Osteocyte (in vitro differentiated cells): ENCODE data around the gene SVEP1. TPM values are rescaled to one million over a fixed set of nuclear protein-coding genes. Genes with fewer than 3 reads are reported as not detected.

ENCODE experiments used
- DNase-seq: peaks from one replicate; pipeline ENCODE4 v3.0.0; 2021; ENCODE audit warnings: mixed read lengths; ENCODE audit not compliant: unreplicated experiment; ENCODE audit errors: extremely low spot score
- H3K27ac Mint-ChIP-seq: one replicate; pipeline ENCODE4 v1.8.0; 2021; ENCODE audit warnings: mild to moderate bottlenecking, mixed read lengths; ENCODE audit not compliant: unreplicated experiment
- H3K27me3 Mint-ChIP-seq: one replicate; pipeline ENCODE4 v1.8.0; 2021; ENCODE audit warnings: mixed read lengths; ENCODE audit not compliant: unreplicated experiment
- H3K36me3 Mint-ChIP-seq: one replicate; pipeline ENCODE4 v1.8.0; 2021; ENCODE audit warnings: mixed read lengths; ENCODE audit not compliant: unreplicated experiment
- H3K4me1 Mint-ChIP-seq: one replicate; pipeline ENCODE4 v1.8.0; 2021; ENCODE audit warnings: mixed read lengths; ENCODE audit not compliant: unreplicated experiment
- H3K4me3 Mint-ChIP-seq: one replicate; pipeline ENCODE4 v1.8.0; 2021; ENCODE audit warnings: mild to moderate bottlenecking, moderate library complexity, mixed read lengths; ENCODE audit not compliant: unreplicated experiment
- H3K9me3 Mint-ChIP-seq: one replicate; pipeline ENCODE4 v1.8.0; 2021; ENCODE audit warnings: mixed read lengths; ENCODE audit not compliant: unreplicated experiment
- CTCF ChIP-seq: fragments of 200-600 bp; sonication (generic); IDR thresholded peaks from 2 replicates; pipeline ENCODE4 v1.5.0; 2021; ENCODE audit warnings: antibody characterized with exemption, mild to moderate bottlenecking, moderate library complexity
- total RNA-seq: library from RNA; stranded (reverse); gene quantifications from 2 replicates; pipeline ENCODE4 v1.2.1, GENCODE V29; 2021

SVEP1 gene
- total RNA-seq, 1 donor from 2014 or later: 3.1 TPM

- Mint-ChIP-seq H3K27ac (no peak overlapping the region), H3K9me3 (no peaks in the 10 kb centered on the region)
Observed at GRCh38 chr9:110456681-110457080, 122.9 kb downstream of the SVEP1 start.

GRCh38 chr9:110455860-110456259 is 123.7 kb downstream of the SVEP1 start:
- Mint-ChIP-seq H3K9me3 (no peaks in the 10 kb centered on the region), H3K27me3 (peaks cover 1% of the 10 kb centered on the region), H3K27ac (no peak overlapping the region), H3K4me1 (no peaks in the 10 kb centered on the region), H3K36me3 (no peaks in the 10 kb centered on the region), H3K4me3 (no peak overlapping the region)
- DNase-seq: no peak
- TF ChIP-seq CTCF: no peak

More at GRCh38 chr9:110456681-110457080, 122.9 kb downstream of the SVEP1 start:
- no peak overlapping the region for H3K4me3 Mint-ChIP-seq
- no peak for TF ChIP-seq CTCF
- DNase-seq: no peak
- H3K27me3 Mint-ChIP-seq: no peaks in the 10 kb centered on the region
- no peaks in the 10 kb centered on the region for H3K4me1 Mint-ChIP-seq
- H3K36me3 Mint-ChIP-seq: no peaks in the 10 kb centered on the region

- no peak for DNase-seq
- H3K4me3 Mint-ChIP-seq: no peak overlapping the region
Observed at GRCh38 chr9:110452227-110452801, 127.2 kb downstream of the SVEP1 start.

GRCh38 chr9:110451726-110452125 is 127.8 kb downstream of the SVEP1 start:
- Mint-ChIP-seq H3K9me3 (peaks cover 10% of the 10 kb centered on the region), H3K4me1 (no peaks in the 10 kb centered on the region), H3K36me3 (peaks cover 3% of the 10 kb centered on the region), H3K27me3 (peaks cover 3% of the 10 kb centered on the region), H3K27ac (no peak overlapping the region), H3K4me3 (no peak overlapping the region)
- DNase-seq: no peak
- TF ChIP-seq CTCF: no peak

More at GRCh38 chr9:110452227-110452801, 127.2 kb downstream of the SVEP1 start:
- Mint-ChIP-seq H3K27ac (no peak overlapping the region), H3K9me3 (peaks cover 6% of the 10 kb centered on the region), H3K27me3 (peaks cover 3% of the 10 kb centered on the region), H3K36me3 (peaks cover 3% of the 10 kb centered on the region), H3K4me1 (no peaks in the 10 kb centered on the region)
- peak; percentile 64 for TF ChIP-seq CTCF

- Mint-ChIP-seq H3K27me3 (peaks cover 3% of the 10 kb centered on the region), H3K36me3 (peaks cover 7% of the 10 kb centered on the region), H3K9me3 (peaks cover 13% of the 10 kb centered on the region), H3K27ac (no peak overlapping the region), H3K4me1 (peaks cover 18% of the 10 kb centered on the region), H3K4me3 (no peak overlapping the region)
- DNase-seq: no peak
- TF ChIP-seq CTCF: no peak
Observed at GRCh38 chr9:110447476-110447875, 132.1 kb downstream of the SVEP1 start.
